OCI-LY7 (cell line): Measurements from ENCODE around the gene PSMA2. TPM values are rescaled to one million over a fixed set of nuclear protein-coding genes. Genes with fewer than 3 reads are reported as not detected.

ENCODE experiments used
- BruUV-seq: library from RNA; stranded (reverse); fragments of 400-500 nt; replicated peaks from 2 replicates; lab custom pipeline; 2021; lab: Mats Ljungman, UMichigan
- CTCF ChIA-PET: fragments of 300-600 bp; sonication (Branson Sonifier 250); formaldehyde crosslinking; loops from one replicate; lab custom pipeline; 2022; ENCODE audit warnings: antibody characterized with exemption; ENCODE audit not compliant: unreplicated experiment; lab: Charles Lee
- POLR2A ChIA-PET: fragments of 300-600 bp; sonication (Branson Sonifier 250); formaldehyde crosslinking; loops from one replicate; lab custom pipeline; 2022; ENCODE audit warnings: antibody characterized with exemption; lab: Charles Lee
- DNase-seq: peaks from one replicate; pipeline ENCODE4 v3.0.0-alpha.2; 2015; ENCODE audit warnings: low spot score
- H2AFZ ChIP-seq: fragments of 200-600 bp; sonication (generic), shearing (Covaris generic); 2 replicates; pipeline ENCODE4 v1.6.1; 2014; ENCODE audit warnings: mild to moderate bottlenecking, antibody characterized with exemption, low read length, moderate library complexity
- H3K27ac ChIP-seq: fragments of 200-600 bp; sonication (generic); 2 replicates; pipeline ENCODE4 v1.5.1; 2014; ENCODE audit warnings: mixed run types, low read depth, mild to moderate bottlenecking, moderate library complexity, low read length, inconsistent platforms; ENCODE audit not compliant: poor library complexity, severe bottlenecking
- H3K36me3 ChIP-seq: fragments of 200-600 bp; sonication (generic); 2 replicates; pipeline ENCODE4 v1.6.1; 2014; ENCODE audit warnings: mild to moderate bottlenecking, antibody characterized with exemption, low read length, moderate library complexity, mixed read lengths; ENCODE audit not compliant: insufficient read depth
- H3K4me1 ChIP-seq: fragments of 200-600 bp; sonication (generic); 2 replicates; pipeline ENCODE4 v1.5.1; 2014; ENCODE audit warnings: mild to moderate bottlenecking, low read length; ENCODE audit not compliant: insufficient read depth, poor library complexity, severe bottlenecking
- H3K4me2 ChIP-seq: fragments of 200-600 bp; sonication (generic); 2 replicates; pipeline ENCODE4 v1.6.1; 2014; ENCODE audit warnings: mild to moderate bottlenecking, low read length
- H3K4me3 ChIP-seq: fragments of 200-600 bp; sonication (generic); 2 replicates; pipeline ENCODE4 v1.5.1; 2014; ENCODE audit warnings: mild to moderate bottlenecking, low read depth, low read length; ENCODE audit not compliant: poor library complexity, severe bottlenecking
- H3K79me2 ChIP-seq: fragments of 200-600 bp; sonication (generic); 2 replicates; pipeline ENCODE4 v1.6.1; 2016; ENCODE audit warnings: low read depth, mild to moderate bottlenecking, low read length, moderate library complexity, mixed read lengths; ENCODE audit not compliant: insufficient read depth
- H3K9me2 ChIP-seq: fragments of 200-600 bp; sonication (generic); 2 replicates; pipeline ENCODE4 v1.6.1; 2016; ENCODE audit warnings: mild to moderate bottlenecking, low read length, mixed read lengths; ENCODE audit not compliant: insufficient read depth
- H3K9me3 ChIP-seq: fragments of 200-600 bp; sonication (generic); 2 replicates; pipeline ENCODE4 v1.6.1; 2014; ENCODE audit warnings: mild to moderate bottlenecking, mixed run types, low read length, mixed read lengths
- H4K20me1 ChIP-seq: fragments of 200-600 bp; sonication (generic); 2 replicates; pipeline ENCODE4 v1.6.1; 2014; ENCODE audit warnings: mild to moderate bottlenecking, antibody characterized with exemption, low read length, moderate library complexity, mixed read lengths; ENCODE audit not compliant: insufficient read depth
- EZH2phosphoT487 ChIP-seq: fragments of 200-600 bp; sonication (generic); IDR thresholded peaks from 2 replicates; pipeline ENCODE4 v1.6.1; 2018; ENCODE audit warnings: low read depth, borderline replicate concordance, mild to moderate bottlenecking, mixed run types, antibody characterized with exemption, low read length, moderate library complexity, mixed read lengths
- intact Hi-C: fragments of 100-400 bp; cut with micrococcal nuclease; formaldehyde crosslinking; loops from one replicate; pipeline ENCODE4 v1.10.0; 2022; ENCODE audit not compliant: unreplicated experiment
- total RNA-seq, 2 experiments: library from RNA; depleted of rRNA in 1 of 2; stranded (reverse); fragments of >200 nt in 1 of 2; shearing (Covaris generic) in 1 of 2; gene quantifications; 2 replicates each; pipeline ENCODE4 v1.2.3, GENCODE V29; 2014 to 2022
- TF ChIP-seq, protein P1 (sequence below): fragments of 200-600 bp; sonication (generic); conservative IDR thresholded peaks from 2 replicates; pipeline ENCODE4 v1.5.1; 2014; ENCODE audit warnings: mild to moderate bottlenecking, antibody characterized with exemption, low read length, moderate library complexity, mixed read lengths

PSMA2 gene
- total RNA-seq, 2 experiments from 2014 or later, result 45.7 to 145 TPM

DNA sequence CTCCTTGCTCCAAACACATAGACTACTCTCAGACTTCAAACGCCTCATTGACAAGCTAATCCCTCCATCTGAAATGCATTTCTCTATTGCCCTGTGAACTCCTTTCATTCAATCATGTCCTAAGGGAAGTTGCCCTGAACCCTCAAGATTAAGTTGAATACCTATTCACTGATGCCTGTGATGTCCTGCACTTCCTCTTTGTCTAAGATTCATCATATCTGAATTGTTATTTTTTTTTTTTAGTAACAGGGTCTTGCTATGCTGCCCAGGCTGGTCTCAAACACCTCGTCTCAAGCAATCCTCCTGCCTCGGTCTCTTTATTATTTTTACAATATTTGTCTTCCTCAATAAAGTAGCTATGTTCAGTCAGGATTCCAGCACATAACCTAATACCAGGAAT, 3.2 kb downstream of the PSMA2 start:
- Histone ChIP-seq H3K9me2 (no peaks in the 10 kb centered on the region), H3K27ac (no peak overlapping the region), H3K4me2 (peak overlapping the region; percentile 93), H3K36me3 (peaks cover 67% of the 10 kb centered on the region), H4K20me1 (peaks cover 43% of the 10 kb centered on the region), H3K79me2 (peaks cover 92% of the 10 kb centered on the region), H3K4me3 (no peak overlapping the region), H2AFZ (no peak overlapping the region), H3K4me1 (peaks cover 55% of the 10 kb centered on the region), H3K9me3 (no peaks in the 10 kb centered on the region)
- DNase-seq, result no peak
- intact Hi-C loops, result no loop called here
- TF ChIP-seq, protein P1, sequence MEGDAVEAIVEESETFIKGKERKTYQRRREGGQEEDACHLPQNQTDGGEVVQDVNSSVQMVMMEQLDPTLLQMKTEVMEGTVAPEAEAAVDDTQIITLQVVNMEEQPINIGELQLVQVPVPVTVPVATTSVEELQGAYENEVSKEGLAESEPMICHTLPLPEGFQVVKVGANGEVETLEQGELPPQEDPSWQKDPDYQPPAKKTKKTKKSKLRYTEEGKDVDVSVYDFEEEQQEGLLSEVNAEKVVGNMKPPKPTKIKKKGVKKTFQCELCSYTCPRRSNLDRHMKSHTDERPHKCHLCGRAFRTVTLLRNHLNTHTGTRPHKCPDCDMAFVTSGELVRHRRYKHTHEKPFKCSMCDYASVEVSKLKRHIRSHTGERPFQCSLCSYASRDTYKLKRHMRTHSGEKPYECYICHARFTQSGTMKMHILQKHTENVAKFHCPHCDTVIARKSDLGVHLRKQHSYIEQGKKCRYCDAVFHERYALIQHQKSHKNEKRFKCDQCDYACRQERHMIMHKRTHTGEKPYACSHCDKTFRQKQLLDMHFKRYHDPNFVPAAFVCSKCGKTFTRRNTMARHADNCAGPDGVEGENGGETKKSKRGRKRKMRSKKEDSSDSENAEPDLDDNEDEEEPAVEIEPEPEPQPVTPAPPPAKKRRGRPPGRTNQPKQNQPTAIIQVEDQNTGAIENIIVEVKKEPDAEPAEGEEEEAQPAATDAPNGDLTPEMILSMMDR, result no peak
- TF ChIP-seq EZH2phosphoT487, result no peak
- BruUV-seq, result no TSS peak
- CTCF ChIA-PET, result no interaction called here
- POLR2A ChIA-PET, result interaction anchor here (1.5 to 4.6 kb wide), 3 partner anchors 9 to 18 kb away, joined by 5 to 25 read pairs (median 8); partner anchors contain the start of gene C7orf25

DNA sequence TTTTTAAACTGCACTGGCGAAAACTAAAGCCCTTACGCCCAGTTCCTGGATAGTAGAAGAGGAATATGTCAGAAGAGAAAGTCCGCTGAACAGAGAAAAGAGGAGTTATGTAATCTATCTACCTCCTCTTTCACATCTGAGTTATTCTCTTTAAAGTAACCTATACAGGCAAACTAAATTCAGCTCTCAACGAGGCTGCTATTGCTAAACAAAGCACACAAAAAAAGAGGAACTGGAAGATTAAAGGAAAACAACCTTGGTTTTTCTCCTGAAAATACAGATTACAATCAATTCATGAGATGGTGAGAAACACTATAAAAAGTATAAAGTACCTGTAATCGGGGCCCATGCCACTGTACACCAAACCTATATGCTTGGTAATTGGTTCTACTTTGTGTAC, 5.8 kb downstream of the PSMA2 start:
- peaks cover 69% of the 10 kb centered on the region for H3K79me2 ChIP-seq
- peaks cover 42% of the 10 kb centered on the region for H4K20me1 ChIP-seq
- no peak overlapping the region for H2AFZ ChIP-seq
- TF ChIP-seq EZH2phosphoT487, result no peak
- CTCF ChIA-PET, result no interaction called here
- intact Hi-C loops, result no loop called here
- BruUV-seq, result no TSS peak
- no peak for DNase-seq
- POLR2A ChIA-PET, result interaction anchor here (0.8 to 0.9 kb wide), 3 partner anchors 9 to 38 kb away, joined by 3 to 4 read pairs (median 3); no protein-coding TSS in a partner anchor
- no peaks in the 10 kb centered on the region for H3K9me2 ChIP-seq
- H3K4me1 ChIP-seq, result peaks cover 49% of the 10 kb centered on the region
- no peaks in the 10 kb centered on the region for H3K9me3 ChIP-seq
- peaks cover 93% of the 10 kb centered on the region for H3K36me3 ChIP-seq
- H3K4me3 ChIP-seq, result no peak overlapping the region
- H3K4me2 ChIP-seq, result no peak overlapping the region
- no peak overlapping the region for H3K27ac ChIP-seq

DNA sequence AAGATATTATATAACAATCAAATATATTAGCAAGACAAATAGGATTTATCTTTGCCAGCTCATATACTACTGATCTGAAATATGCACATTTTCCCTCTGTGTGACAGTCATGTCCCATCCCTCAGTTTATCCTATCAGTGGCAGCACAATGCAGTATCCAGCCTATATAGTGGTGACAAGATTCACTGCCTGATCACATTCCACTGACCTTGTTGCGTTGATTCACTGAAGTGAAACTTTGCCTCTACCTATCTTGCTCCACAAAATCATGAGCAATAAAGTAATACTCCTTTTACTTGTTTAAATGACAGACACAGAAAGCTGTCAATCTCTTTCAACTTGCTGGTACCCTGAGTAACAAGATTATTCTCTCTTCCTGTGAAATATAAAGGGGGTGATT, 6.3 kb downstream of the PSMA2 start:
- Histone ChIP-seq H2AFZ (no peak overlapping the region), H3K4me3 (no peak overlapping the region), H3K79me2 (peaks cover 63% of the 10 kb centered on the region), H3K4me2 (no peak overlapping the region), H3K9me2 (no peaks in the 10 kb centered on the region), H3K27ac (no peak overlapping the region), H3K36me3 (peaks cover 96% of the 10 kb centered on the region), H3K4me1 (peaks cover 47% of the 10 kb centered on the region), H4K20me1 (peaks cover 36% of the 10 kb centered on the region), H3K9me3 (no peaks in the 10 kb centered on the region)
- BruUV-seq, result no TSS peak
- TF ChIP-seq, protein P1, result no peak
- TF ChIP-seq EZH2phosphoT487, result no peak
- intact Hi-C loops, result no loop called here
- DNase-seq, result no peak
- POLR2A ChIA-PET, result no interaction called here
- CTCF ChIA-PET, result no interaction called here
